HCEC 1CT (cell line): ENCODE results near the gene IQCN.

ENCODE experiments used
- DNase-seq: peaks from one replicate; pipeline ENCODE4 v3.0.0-alpha.2; 2017

IQCN gene

DNA sequence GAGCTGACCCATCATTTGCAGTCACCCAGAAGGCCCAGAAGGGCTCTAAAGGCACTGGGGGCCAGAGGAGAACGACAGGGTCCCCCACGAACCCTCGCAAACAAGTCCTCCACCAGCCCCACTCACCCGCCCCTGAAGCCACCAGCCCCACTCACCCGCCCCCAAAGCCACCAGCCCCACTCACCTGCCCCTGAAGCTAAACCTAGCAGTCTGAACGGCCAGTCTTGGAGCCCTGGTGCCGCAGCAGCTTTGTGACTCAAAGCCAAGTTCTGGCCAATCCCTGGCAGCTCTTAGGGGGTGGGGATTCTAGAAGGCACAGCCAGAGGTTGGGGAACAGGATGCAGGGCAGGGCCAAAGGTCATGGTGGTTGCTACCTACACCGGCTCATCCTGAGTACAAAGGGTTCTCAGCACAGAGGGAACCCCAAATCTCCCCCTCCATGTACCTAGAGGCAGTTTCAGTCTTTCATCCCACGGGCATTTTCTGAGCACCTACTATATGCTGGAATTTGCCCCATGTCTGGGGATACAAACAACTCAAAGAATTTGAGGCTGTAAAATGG, at the start of gene IQCN:
IQCN (minus strand) TSS at position 234 of the 562 bp plus-strand sequence. CDS start 4,974 bp downstream, outside the sequence.
- DNase-seq = peak; percentile 39

- peak; percentile 97 for DNase-seq
These were observed 48.7 kb upstream of the IQCN start, which contains the start of gene LSM4 for GRCh38 chr19:18322759-18323460. LSM4 (minus strand) TSS chr19:18323076; CDS start chr19:18323020, 56 bp downstream.

GRCh38 chr19:18322318-18322758, 48.1 kb upstream of the IQCN start:
- DNase-seq = peak; percentile 59

DNA sequence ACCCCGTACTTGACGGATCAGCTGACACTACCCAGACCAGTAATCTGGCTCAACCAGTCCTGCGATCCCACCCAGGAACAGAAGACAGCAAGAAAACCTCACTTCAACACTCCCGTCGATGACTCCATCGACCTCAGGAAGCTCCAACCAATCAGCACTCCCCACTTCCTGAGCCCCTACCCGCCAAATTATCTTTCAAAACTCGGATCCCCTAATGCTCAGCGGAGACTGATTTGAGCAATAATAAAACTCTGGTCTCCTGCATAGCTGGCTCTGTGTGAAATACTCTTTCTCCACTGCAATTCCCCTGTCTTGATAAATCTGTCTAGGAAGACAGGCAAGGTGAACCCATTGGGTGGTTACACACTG, 47.5 kb upstream of the IQCN start:
- no peak for DNase-seq

DNA sequence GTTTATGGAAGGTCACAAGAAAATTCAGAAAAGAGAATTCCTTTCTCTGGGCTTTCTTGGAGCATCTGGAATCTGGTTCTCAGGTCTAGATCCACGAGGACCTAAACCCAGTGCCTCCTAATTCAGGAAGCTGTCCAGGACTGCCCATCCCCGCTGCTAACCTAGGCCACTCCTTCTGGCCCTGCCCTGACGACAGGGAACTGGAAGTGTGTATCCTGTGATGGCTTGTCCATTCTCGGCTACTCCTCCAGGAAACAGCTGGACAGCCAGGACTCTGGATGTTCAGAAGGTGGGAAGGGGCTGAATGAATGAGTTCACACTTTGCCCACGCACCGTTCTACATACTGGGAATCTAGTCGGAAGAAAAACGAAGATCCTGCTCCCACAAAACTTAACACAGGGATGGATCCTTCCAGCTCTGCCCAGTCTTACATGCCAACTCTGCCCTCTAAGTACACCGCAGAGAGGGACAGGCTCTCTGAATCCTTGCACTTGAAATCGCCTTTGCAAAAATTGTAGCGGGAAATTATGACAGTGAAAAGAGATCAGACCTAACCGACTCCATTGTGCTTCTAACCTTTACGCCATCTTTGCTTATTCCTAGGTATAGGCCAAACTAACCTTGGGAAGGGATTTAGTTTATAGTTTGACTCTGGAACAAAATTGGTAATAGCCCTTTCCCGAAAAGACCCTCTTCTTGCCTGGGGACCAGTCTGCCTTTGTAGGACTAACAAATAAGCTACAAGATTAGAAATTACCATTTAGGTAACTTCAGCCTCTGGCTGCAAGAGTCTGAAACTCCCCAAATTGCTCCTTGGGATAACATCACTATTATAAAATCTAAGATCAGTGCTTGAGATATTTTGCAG, 46.8 kb upstream of the IQCN start:
- DNase-seq = no peak

GRCh38 chr19:18319591-18320135, 45.4 kb upstream of the IQCN start:
- DNase-seq = no peak

DNA sequence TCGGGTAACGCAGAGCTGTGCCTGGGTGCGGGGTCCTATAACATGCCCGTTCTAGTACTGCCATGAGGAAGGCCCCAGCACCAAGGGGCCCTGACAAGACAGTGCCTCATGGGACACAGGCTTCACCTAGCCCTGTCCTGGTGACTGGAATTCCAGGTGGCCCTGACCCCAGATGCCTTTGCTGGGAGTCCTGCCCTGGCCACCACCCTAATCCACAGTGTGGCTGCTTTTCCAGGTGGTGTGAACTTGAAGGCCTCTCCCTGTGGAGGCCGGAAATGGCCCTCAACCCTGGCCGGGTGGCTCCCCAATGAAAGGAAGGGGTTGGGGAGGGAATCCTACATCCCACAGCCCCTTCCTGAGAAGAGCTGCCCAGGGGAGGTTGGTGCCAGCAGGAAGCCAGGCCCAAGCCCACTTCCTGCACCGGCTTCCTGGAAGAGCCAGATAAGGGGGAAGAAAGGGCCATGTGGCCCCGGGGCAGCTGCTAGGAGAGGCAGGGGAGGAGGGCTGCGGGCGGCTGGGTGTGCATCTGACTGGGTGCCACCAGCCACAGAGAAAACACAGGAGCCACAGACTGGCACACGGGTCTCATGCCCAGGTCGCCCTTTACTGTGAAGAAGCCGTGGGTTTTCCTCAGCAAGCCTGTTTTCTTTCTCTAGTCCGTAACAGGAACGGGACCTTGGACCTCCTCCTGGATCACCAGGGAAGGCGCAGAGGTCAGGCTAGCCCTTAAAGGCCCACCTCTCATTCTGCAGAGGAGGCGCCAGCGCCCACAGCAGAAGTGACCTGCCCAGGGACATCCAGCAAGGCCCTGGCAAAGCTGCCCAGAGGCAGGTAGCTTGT, 43.9 kb upstream of the IQCN start:
- DNase-seq = no peak

- DNase-seq = no peak
These were observed 39.1 kb upstream of the IQCN start for GRCh38 chr19:18313398-18313797.

- no peak for DNase-seq
These were observed 37.9 kb upstream of the IQCN start for GRCh38 chr19:18312092-18312534.

GRCh38 chr19:18311502-18312091, 37.3 kb upstream of the IQCN start:
- DNase-seq = no peak

DNA sequence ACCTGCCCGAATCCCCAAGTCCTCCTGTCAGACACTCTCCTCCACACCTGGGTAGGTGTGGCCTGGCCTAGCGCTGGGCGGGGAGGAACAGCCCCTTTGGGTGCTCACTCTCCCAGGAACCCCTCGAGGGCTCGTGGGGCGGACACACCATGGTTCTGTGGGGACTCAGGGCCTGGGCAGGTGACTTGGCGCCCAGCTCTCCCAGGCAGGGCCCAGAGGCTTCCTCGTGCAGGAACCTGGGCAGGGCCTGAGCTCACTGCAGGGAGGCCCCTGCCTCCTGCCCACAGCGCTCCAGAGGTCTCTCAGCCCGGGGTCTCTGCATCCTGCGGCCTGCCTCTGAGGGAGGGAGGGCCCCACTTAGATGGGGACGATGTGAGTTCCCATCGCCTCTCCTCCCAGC, 36.7 kb upstream of the IQCN start:
- no peak for DNase-seq

- DNase-seq = no peak
These were observed 36.1 kb upstream of the IQCN start for GRCh38 chr19:18310118-18310909.

DNA sequence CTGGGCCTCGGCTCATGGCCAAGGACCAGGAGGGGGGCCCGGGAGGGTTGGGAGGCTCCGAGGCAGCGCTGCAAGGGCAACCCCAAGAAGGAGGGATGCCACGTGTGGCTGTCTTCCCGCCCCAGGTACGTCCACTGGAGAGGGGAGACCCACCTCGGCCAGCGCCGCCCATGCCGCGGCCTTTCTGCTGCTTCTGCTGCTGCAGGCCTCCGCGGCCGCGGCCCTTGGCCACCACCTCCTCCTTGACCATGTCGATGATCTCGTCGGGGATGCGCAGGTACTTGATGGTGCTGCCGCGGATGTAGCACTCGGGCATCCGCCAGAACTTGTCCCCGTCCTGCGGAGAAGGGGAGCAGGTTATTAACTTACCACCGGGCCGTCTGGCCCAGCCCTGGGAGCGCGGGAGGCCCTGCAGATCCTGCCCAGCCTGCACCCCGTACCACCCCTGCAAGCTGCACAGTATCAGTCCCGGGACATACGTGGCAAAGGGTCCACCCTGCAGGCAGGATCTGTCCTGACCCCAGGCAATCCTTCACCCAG, 35.3 kb upstream of the IQCN start:
- no peak for DNase-seq

GRCh38 chr19:18308948-18309325, 34.7 kb upstream of the IQCN start:
- no peak for DNase-seq

GRCh38 chr19:18308051-18308947, 34.0 kb upstream of the IQCN start:
- no peak for DNase-seq

DNA sequence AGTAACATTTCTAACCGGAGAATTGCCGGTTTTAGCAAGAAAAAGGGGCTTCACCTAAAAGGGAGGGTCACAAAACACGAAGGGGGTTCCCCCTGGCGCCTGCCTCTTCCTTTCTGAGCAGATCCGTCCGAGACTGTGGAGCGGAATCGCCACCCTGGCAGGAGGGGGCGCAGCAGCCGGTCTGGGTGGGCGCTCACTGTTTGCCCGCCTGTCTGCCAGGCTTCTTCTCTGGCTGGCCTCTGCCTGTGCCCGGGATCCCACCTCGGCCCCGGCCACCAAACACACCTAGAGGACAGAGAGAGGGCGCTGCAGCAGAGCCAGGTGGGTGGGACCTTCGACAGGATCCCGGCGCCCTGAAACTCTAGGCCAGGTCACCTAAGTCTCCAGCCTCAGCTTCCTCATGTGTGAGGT, 33.0 kb upstream of the IQCN start:
- DNase-seq = no peak

- DNase-seq = no peak
These were observed 32.6 kb upstream of the IQCN start for GRCh38 chr19:18306888-18307260.

- DNase-seq = no peak
These were observed 32.1 kb upstream of the IQCN start for GRCh38 chr19:18306209-18306887.
